ENCODE measurements around the gene EPGN. TPM values are rescaled to one million over a fixed set of nuclear protein-coding genes. Genes with fewer than 3 reads are reported as not detected.

The EPGN gene, protein sequence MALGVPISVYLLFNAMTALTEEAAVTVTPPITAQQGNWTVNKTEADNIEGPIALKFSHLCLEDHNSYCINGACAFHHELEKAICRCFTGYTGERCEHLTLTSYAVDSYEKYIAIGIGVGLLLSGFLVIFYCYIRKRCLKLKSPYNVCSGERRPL
- 1 to 10 TPM in 1 of 4 donors, under 1 TPM in 1, not detected in 2; 0.47 to 1.5 TPM for total RNA-seq
- 1 to 10 TPM in 1 of 3 donors, not detected in 2; 4.3 TPM for polyA plus RNA-seq
- long read RNA-seq, donor 1, result 0 reads
- long read RNA-seq, donor 2, result 0 reads

DNA sequence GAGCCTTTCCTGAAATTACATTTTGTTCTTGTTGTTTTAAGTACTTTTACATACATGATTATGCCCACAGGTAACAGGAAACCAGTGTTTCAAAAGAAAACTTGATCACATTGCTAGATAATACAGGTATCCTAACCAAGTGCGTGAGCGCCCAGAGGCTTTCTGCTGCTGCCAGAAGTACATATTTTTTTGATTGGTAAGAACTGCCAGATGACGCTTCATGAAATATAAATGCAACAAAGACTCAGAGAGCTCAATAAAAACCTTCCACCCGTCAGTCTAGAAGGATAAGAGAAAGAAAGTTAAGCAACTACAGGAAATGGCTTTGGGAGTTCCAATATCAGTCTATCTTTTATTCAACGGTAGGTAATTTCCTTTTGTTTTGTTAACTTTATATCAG lies at the start of gene EPGN:
TSS of gene EPGN (plus strand) at position 256 of the 400 bp plus-strand sequence. CDS start at position 320, 64 bp downstream.
- Histone ChIP-seq H3K4me1 (no peaks in the 10 kb centered on the region), H3K9me3 (no peaks in the 10 kb centered on the region), H3K36me3 (ENCODE audit: insufficient read depth in 1 of 2, low read depth in 1 of 2) (no peaks in the 10 kb centered on the region), H3K27me3 (ENCODE audit: insufficient read depth in 3 of 3, low read length in 2 of 3) (no peaks in the 10 kb centered on the region), H3K4me3 (no peak within 1 kb of the TSS), H3K27ac (no peak within 1 kb of the TSS)
- intact Hi-C loops (cut with DNase I), result no loop called here
- no peak for DNase-seq
- 69 to 72% (median 69%) methylated on average over 5 of the region's 5 CpGs for WGBS, 3 donors
- no peak for ATAC-seq
- TF ChIP-seq, protein P1, sequence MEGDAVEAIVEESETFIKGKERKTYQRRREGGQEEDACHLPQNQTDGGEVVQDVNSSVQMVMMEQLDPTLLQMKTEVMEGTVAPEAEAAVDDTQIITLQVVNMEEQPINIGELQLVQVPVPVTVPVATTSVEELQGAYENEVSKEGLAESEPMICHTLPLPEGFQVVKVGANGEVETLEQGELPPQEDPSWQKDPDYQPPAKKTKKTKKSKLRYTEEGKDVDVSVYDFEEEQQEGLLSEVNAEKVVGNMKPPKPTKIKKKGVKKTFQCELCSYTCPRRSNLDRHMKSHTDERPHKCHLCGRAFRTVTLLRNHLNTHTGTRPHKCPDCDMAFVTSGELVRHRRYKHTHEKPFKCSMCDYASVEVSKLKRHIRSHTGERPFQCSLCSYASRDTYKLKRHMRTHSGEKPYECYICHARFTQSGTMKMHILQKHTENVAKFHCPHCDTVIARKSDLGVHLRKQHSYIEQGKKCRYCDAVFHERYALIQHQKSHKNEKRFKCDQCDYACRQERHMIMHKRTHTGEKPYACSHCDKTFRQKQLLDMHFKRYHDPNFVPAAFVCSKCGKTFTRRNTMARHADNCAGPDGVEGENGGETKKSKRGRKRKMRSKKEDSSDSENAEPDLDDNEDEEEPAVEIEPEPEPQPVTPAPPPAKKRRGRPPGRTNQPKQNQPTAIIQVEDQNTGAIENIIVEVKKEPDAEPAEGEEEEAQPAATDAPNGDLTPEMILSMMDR (IDR thresholded peaks at IDR 0.05), result no peak

DNA sequence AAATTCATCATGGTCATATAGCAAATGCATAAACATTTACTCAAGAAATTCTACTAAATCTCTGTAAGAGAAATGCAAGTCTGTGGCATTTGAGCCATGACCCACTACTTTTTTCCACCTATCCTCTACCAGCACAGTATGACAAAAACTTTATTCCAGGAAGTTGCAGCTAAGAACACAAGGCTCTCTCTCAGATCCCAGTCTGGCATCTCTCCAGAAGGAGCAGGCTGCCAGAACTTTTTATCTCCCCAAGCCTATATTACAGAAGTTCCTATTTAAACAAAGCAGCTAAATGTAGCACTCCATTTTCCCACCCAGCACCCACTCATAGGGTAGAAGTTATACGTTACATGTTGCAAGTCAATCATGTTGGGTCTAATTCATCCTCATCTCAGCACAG lies 49.3 kb upstream of the EPGN start:
- ATAC-seq, result no peak
- TF ChIP-seq, protein P1 (IDR thresholded peaks at IDR 0.05), result no peak
- peaks cover 7% of the 10 kb centered on the region for H3K4me1 ChIP-seq
- H3K27ac ChIP-seq, result no peak overlapping the region
- no peaks in the 10 kb centered on the region for H3K27me3 ChIP-seq (ENCODE audit: insufficient read depth in 3 of 3, low read length in 2 of 3)
- DNase-seq, result no peak
- H3K36me3 ChIP-seq (ENCODE audit: insufficient read depth in 1 of 2, low read depth in 1 of 2), result no peaks in the 10 kb centered on the region
- no peak overlapping the region for H3K4me3 ChIP-seq
- intact Hi-C loops (cut with DNase I), result no loop called here
- WGBS, 3 donors, result 79 to 83% (median 83%) methylated on average over 1 of the region's 1 CpG
- no peaks in the 10 kb centered on the region for H3K9me3 ChIP-seq

DNA sequence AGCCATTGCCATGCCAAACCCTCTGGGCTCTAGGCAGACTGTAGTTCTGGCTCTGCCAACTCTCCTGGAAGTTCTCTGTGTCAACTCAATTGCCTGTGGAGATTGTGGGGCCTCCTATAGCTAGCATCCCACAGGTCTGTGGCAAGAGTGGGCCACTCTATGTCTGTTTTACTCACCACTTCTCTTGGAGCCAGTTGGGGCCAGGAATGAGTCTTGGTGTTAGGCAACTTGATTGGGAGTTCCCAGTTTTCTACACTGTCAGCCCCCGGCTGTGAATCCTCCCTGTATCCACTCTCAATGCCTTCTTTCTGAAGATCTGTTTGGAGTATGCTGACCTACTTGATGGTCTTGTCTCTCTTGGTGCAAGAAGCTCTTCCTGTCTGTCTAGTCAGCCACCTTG lies 48.2 kb upstream of the EPGN start:
- intact Hi-C loops (cut with DNase I), result no loop called here
- no peaks in the 10 kb centered on the region for H3K36me3 ChIP-seq (ENCODE audit: insufficient read depth in 1 of 2, low read depth in 1 of 2)
- TF ChIP-seq, protein P1 (IDR thresholded peaks at IDR 0.05), result no peak
- H3K27ac ChIP-seq, result no peak overlapping the region
- DNase-seq, result no peak
- no peaks in the 10 kb centered on the region for H3K27me3 ChIP-seq (ENCODE audit: insufficient read depth in 3 of 3, low read length in 2 of 3)
- no peak for ATAC-seq
- H3K9me3 ChIP-seq, result no peaks in the 10 kb centered on the region
- H3K4me3 ChIP-seq, result no peak overlapping the region
- WGBS, 3 donors, result 90 to 100% (median 92%) methylated on average over 1 of the region's 1 CpG
- H3K4me1 ChIP-seq, result peaks cover 7% of the 10 kb centered on the region

DNA sequence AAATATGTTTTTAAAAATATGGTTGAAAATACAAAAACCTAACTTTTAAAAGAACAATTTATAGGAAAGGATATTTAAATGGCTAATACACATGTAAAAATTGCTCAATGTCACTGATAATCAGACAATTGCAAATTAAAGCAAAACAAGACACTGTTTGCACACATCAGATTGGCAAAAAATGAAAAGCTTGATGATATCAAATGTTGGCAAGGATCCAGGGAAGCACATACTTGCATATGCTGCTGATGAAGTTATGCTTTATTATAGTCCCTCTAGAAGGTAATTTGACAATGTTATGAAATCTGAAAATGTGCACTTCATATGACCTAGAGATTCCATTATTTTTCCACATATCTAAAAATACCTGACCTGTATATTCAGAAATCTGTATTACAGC lies 45.7 kb upstream of the EPGN start:
- Histone ChIP-seq H3K9me3 (no peaks in the 10 kb centered on the region), H3K27me3 (ENCODE audit: insufficient read depth in 3 of 3, low read length in 2 of 3) (no peaks in the 10 kb centered on the region), H3K4me3 (no peak overlapping the region), H3K4me1 (peaks cover 7% of the 10 kb centered on the region), H3K27ac (no peak overlapping the region), H3K36me3 (ENCODE audit: insufficient read depth in 1 of 2, low read depth in 1 of 2) (no peaks in the 10 kb centered on the region)
- intact Hi-C loops (cut with DNase I), result no loop called here
- DNase-seq, result no peak
- ATAC-seq, result no peak
- TF ChIP-seq, protein P1 (IDR thresholded peaks at IDR 0.05), result no peak

- H3K4me3 ChIP-seq, result no peak overlapping the region
- H3K9me3 ChIP-seq, result no peaks in the 10 kb centered on the region
- TF ChIP-seq, protein P1 (IDR thresholded peaks at IDR 0.05), result no peak
- no peaks in the 10 kb centered on the region for H3K27me3 ChIP-seq (ENCODE audit: insufficient read depth in 3 of 3, low read length in 2 of 3)
- intact Hi-C loops (cut with DNase I), result no loop called here
- ATAC-seq, result no peak
- peaks cover 7% of the 10 kb centered on the region for H3K4me1 ChIP-seq
- H3K27ac ChIP-seq, result no peak overlapping the region
- DNase-seq, result no peak
- no peaks in the 10 kb centered on the region for H3K36me3 ChIP-seq (ENCODE audit: insufficient read depth in 1 of 2, low read depth in 1 of 2)
Measured at GRCh38 chr4:74263551-74263950, 44.7 kb upstream of the EPGN start.
